GM10266 (cell line): Measurements from ENCODE around the gene STK33.

Source experiments
- DNase-seq: peaks from one replicate; pipeline ENCODE4 v3.0.0; 2012; ENCODE audit errors: extremely low spot score
- CTCF ChIP-seq: IDR thresholded peaks from 2 replicates; pipeline ENCODE4 v1.5.1; 2012; ENCODE audit warnings: mild to moderate bottlenecking, low read depth; ENCODE audit not compliant: control insufficient read depth, insufficient read depth; ENCODE audit errors: missing control alignments

STK33 gene

GRCh38 chr11:8392166-8392565, 201.9 kb downstream of the STK33 start:
- no peak for TF ChIP-seq CTCF
- DNase-seq = no peak

- TF ChIP-seq CTCF = no peak
- no peak for DNase-seq
Measured at GRCh38 chr11:8390851-8391612, 203.0 kb downstream of the STK33 start.

GRCh38 chr11:8389029-8389996, 204.7 kb downstream of the STK33 start:
- no peak for TF ChIP-seq CTCF
- no peak for DNase-seq

GRCh38 chr11:8387693-8388092, 206.3 kb downstream of the STK33 start:
- no peak for TF ChIP-seq CTCF
- no peak for DNase-seq

- TF ChIP-seq CTCF = no peak
- DNase-seq = no peak
Measured at GRCh38 chr11:8387141-8387540, 206.9 kb downstream of the STK33 start.

GRCh38 chr11:8386134-8386864, 207.7 kb downstream of the STK33 start:
- no peak for DNase-seq
- no peak for TF ChIP-seq CTCF
